ENCODE data around the gene NPVF.

DNA sequence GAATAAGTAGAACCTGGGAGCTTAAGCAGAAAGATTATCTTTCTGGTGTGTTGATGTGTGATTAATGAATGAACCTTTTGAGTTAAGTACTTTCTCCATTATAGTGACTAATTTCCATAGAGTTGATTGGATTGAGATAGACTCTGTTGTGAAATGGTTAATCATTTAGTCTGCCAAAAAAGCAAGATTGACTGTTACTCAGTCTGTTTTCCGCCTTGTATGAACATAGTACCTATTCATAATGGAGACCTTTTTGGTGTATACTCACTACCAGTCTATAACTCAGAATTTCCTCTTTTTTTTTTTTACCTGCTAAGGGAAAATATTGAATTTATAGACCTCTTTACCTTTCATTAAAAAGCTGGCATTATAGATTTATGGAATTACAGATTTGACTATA lies 14.4 kb upstream of the NPVF start:
- TF ChIP-seq CTCF (IDR thresholded peaks at IDR 0.05) (no peak), REST (IDR thresholded peaks at IDR 0.05; ENCODE audit: insufficient read depth in 1 of 2, low read depth in 2 of 2, low read length in 1 of 2) (no peak), POLR2AphosphoS5 (IDR thresholded peaks at IDR 0.05; ENCODE audit: low read depth, low read length) (no peak)
